Activated CD4-positive, alpha-beta T cell treated with anti-CD3 and anti-CD28 coated beads, Interleukin-2, Interleukin-6, amounts not matched to agents 100 ng/mL and 50 ng/mL, durations not matched to agents 16 hours and 8 hours (primary cell): Measurements from ENCODE around the gene CLIC6.
"Not testable (repeated sequence)": the region's sequence is repeated elsewhere in the genome, so short reads cannot be mapped to it uniquely, and the experiment has no call there.

Experiments used
- DNase-seq: peaks from one replicate; pipeline ENCODE4 v3.0.0-alpha.2; 2020

The CLIC6 gene

GRCh38 chr21:34693192-34693810 lies 24.5 kb downstream of the CLIC6 start:
- DNase-seq, result peak; percentile 67

DNA sequence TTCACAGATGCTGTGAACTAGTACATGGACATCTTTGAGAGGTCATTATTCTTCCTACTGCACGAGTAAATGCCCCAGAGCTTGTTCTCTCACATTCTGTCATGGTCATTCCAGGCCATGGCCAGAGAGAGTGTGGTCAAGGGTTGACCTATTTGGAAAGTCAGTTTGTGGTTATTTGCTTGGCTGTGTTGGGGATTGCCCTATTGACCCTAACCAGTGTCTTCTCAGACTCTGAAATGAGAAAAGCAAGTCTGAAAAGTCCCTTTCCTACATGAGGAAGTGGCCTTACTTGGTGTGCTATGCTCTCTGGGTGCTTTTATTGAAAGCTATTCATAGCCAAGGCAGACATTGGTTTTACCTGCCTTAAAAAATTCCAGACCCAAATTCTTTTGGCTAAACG lies 26.6 kb downstream of the CLIC6 start:
- DNase-seq, result no peak

DNA sequence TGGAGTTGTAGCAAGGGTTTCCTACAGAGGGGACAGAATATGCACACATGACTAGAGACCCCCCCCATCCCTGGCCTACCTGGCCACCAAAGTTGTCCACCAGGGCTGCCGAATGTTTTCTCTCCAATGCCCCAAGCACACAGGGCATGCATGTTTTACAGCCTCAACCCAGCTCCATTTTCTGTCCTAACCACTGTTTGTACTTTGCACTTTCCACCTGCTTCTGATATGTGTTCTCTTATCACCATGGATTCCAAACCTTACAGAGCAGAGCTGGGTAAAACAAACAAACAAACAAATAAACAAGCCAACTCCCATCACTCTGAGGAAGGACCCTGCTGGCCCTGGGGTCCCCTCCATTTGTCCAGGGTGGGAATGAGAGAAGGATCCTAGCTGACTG lies 27.3 kb downstream of the CLIC6 start:
- no peak for DNase-seq

DNA sequence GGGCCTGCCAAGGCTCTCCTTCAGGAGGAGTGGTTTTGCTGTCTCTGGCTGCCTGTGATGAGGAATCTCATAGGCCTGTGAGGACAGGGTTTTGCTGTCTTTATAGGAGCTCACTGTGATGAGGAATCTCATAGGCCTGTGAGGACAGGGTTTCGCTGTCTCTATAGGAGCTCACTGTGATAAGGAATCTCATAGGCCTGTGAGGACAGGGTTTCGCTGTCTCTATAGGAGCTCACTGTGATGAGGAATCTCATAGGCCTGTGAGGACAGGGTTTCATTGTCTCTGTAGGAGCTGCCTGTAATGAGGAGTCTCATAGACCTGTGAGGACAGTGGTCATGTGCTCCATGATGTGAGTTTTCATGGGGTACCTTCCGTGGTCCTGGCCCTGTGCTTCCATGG lies 29.0 kb downstream of the CLIC6 start:
- DNase-seq, result no peak

DNA sequence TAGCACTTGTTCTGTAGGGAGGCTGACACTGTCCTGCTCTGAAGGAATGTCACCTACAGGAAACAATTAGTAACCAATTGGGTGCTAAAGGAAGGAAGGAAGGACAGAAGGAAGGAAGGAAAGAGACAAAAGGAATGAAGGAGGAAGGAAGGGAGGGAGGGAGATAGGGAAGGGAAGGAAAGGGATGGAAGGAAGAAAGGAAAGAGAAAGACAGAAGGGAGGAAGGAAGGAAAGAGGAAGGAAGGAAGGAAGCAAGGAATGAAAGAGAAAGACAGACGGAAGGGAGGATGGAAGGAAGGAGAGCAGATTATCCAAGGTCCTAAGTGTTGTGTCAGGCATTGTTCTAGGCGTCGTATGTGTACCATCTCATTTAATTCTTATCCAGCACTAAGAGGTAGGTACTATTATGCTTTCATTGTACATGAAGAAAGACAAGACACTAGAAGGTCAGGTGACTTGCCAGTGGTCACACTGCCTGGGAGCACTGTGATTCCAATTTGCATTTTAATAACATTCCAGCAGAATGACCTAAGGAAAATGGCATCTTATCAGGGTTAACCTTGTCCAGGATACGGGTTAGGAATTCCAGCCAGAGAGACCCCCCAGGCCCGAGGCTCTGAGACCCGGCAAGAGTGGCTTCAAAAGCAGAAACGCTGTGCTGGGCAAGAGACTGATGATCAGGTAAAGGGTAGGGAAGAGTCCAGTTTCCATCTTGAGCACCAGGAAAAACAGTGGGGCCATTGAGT lies 29.6 kb downstream of the CLIC6 start:
- DNase-seq, result no peak

DNA sequence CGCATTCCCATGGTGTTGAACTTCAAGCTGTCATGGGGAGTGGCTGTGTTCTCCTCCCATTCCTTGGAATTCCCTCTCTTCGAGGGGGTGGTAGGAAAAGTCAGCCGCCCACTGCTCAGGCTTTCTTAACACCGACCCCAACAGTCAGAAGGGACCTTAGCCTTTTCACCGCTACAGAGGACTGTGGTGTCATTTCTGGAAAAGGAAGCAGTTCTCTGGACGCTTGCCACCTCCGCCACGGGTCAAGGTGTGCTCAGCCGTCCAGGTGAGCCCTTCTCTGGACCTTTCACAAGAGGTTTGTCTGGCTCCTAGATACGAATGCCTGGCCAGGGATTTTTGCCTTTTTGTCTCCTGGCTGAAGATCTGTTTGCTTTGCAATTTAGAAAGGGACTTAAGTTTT lies 31.8 kb downstream of the CLIC6 start:
- DNase-seq, result no peak

- no peak for DNase-seq
These were observed 32.9 kb downstream of the CLIC6 start for GRCh38 chr21:34701726-34702125.

DNA sequence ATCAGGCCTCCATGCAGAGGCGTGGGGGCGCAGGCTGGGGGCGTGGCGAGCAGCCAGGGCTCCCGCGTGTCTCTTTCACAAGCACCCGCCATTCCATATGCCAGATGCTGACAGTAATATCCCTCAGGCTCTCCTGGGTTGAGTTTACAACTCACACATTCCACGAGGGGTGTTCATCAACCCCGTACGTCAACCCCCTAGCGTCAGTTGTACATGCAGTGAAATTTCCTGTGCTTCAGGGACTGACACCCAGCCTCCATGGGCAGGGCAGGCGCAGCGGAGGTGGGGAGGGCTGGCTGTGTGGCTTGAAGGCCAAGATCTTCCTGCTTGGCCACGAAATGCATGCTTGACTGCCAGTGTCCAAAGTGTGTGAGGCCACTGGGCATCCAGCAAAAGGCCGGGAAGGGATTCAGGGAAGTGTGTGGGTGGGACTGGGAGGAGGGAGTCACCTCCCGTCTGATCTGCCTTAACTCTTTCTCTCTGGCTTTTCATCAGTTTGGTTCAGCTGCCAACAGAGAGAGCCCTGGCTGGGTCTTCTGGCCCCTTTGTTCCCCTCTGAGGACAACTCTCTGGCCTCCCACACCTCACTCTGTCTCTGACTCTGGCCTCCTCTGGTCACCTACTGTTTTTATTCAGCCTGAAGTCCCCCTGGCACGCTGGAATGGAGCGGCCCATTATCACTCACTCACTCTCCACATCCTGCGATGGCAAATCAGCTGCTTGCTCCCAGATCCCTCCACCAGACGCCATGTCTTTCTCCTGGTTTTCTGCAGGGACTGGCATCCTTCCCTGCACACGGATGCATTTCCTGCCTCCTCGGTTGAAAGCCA lies 33.8 kb downstream of the CLIC6 start:
- no peak for DNase-seq

DNA sequence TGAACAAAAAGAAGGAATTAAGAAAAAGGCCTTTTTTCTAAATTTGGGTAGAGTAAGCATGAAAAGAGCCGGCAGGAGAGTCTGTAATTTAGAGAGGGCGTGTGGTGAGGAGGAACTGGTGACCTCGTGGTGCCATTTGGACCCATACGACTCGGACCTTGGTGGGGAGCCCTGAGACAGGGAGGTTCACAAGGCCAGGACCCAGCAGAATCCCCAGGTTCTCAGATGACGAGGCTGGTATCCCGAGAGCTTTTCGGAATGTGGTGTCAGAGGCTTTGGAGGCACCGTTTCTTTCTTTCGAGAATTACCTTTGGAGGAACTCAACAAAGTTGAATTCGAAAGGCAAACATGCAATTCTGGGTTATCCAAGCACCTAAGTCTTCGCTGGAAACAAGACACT lies 34.8 kb downstream of the CLIC6 start:
- DNase-seq, result no peak

DNA sequence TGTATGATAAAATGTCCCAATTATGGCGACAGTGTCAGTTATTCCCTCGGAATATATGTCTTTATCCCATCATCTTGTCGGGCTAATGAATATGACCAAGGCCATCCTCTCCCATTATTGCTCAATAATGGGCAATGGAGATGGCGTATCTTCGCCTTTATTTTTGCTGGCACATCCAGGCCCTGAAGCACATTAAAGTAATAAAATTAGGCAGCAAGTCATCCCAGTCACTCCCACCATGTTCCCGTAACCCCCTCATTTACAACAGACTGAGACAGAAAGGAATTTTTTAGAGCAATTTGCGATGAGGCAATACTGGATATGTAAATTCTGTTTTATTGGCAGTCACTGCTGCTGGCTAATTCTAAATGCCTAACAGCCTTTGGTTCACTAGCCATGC lies 35.3 kb downstream of the CLIC6 start:
- no peak for DNase-seq

GRCh38 chr21:34705011-34705410 lies 36.2 kb downstream of the CLIC6 start:
- DNase-seq, result no peak

GRCh38 chr21:34706337-34706736 lies 37.5 kb downstream of the CLIC6 start:
- no peak for DNase-seq

- peak; percentile 83 for DNase-seq
These were observed 39.1 kb downstream of the CLIC6 start for GRCh38 chr21:34707876-34708325.

DNA sequence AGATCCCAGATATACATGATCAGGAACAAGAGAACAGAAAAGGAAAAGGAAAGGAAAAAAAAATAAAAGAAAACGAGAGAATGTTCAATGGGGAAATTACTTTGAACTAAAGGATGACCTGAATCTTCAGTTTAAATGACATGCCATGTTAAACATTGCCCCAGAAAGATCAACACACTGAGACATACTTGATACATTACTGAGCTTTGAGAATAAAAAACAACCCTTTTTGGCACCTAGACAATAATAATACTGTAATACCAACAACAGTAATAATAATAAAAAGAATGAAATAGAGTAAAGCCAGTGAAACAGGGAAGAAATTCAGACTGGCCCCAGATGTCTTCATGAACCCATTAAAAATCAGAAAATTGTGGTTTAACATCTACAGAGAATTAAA lies 44.8 kb downstream of the CLIC6 start:
- no peak for DNase-seq

- peak; percentile 51 for DNase-seq
These were observed 46.7 kb downstream of the CLIC6 start for GRCh38 chr21:34715518-34715917.

DNA sequence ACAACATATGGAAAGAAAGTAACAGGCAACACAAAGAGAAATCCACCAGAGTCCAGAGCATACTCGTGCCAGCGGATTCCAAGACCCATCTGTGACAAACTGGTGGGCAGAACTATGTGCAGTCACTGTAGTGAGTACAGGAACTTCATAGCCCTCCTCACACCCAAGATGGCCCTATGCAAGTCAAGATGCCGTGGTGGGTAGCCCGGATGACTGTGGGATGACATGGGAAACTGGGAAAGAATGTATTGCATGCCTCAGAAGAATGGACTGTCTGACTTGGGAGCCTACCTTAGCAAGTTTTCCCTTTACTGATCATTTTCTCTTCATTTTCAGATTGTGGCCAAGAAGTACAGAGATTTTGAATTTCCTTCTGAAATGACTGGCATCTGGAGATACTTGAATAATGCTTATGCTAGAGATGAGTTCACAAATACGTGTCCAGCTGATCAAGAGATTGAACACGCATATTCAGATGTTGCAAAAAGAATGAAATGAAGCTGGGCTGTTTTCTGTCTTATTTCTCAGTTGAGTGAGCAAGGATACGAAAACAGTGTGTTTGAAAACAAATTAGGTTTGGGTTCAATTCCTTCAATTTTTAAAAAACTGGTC lies 47.3 kb downstream of the CLIC6 start:
- DNase-seq, result peak; percentile 64

DNA sequence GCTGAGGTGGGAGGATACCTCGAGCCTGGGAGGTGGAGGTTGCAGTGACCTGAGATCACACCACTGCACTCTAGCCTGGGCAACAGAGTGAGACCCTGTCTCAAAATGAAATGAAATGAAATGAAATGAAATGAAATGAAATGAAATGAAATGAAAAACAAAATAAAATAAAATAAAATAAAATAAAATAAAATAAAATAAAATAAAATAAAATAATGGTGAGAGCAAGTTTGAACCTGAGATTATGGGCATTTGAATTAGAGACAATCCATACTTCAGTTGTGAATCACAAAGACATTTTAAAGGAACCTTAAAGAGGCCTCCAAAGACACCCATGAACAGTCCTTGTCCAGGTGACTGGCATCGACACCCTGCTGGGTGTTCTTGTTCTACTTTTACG lies 49.7 kb downstream of the CLIC6 start:
- not testable (repeated sequence) for DNase-seq

- DNase-seq, result peak; percentile 34
These were observed 54.0 kb downstream of the CLIC6 start for GRCh38 chr21:34722684-34723300.

- no peak for DNase-seq
These were observed 55.5 kb downstream of the CLIC6 start for GRCh38 chr21:34724131-34724856.

- DNase-seq, result no peak
These were observed 56.0 kb downstream of the CLIC6 start for GRCh38 chr21:34724857-34725195.

- peak; percentile 30 for DNase-seq
These were observed 58.0 kb downstream of the CLIC6 start for GRCh38 chr21:34726627-34727337.

GRCh38 chr21:34728479-34728878 lies 59.7 kb downstream of the CLIC6 start:
- DNase-seq, result no peak
